ENCODE data around the gene UAP1L1. TPM values are rescaled to one million over a fixed set of nuclear protein-coding genes. Genes with fewer than 3 reads are reported as not detected.

UAP1L1 gene
- polyA plus RNA-seq, 2 of the 4 experiments (the other 2 are of a cell fraction): 1.2 to 7.8 TPM

- Histone ChIP-seq H3K4me3 (peak overlapping the region; percentile 74; the same call in 1 of the 3 replicates), H3K27ac (peak overlapping the region in 1 of 2 experiments; percentile 92; a peak in 4 of 6 replicates), H3K4me1 (peaks cover 26% of the 10 kb centered on the region), H3K4me2 (peak overlapping the region; percentile 100), H3K9me3 (no peaks in the 10 kb centered on the region)
- FAIRE-seq (no peak), ATAC-seq (peak; percentile 63 to 90), DNase-seq (ENCODE audit: low read depth in 1 of 2, low spot score in 1 of 2) (peak; percentile 67 to 73)
- ChIA-PET CTCF (interaction anchor here (0.5 to 20.4 kb wide), 83 partner anchors 8 to 341 kb away, joined by 3 to 282 read pairs (median 5); partner anchors contain the start of genes AJM1, ANAPC2, C8G and CLIC3), POLR2A (interaction anchor here (1.0 to 1.9 kb wide), 4 partner anchors 17 to 100 kb away, joined by 3 to 8 read pairs (median 4); partner anchors contain the start of genes CLIC3, NPDC1 and PAXX)
- TF ChIP-seq NFE2L2 (conservative IDR thresholded peaks at IDR 0.05; ENCODE audit: low read length) (no peak), CTCF (IDR thresholded peaks at IDR 0.05) (peak; percentile 67), RAD21 (conservative IDR thresholded peaks at IDR 0.05 in 1 of 2, IDR thresholded peaks at IDR 0.05 in 1 of 2) (peak in 1 of 2 experiments; percentile 49; a peak in 2 of 5 replicates), MAX (IDR thresholded peaks at IDR 0.05) (0 out of 2 replicates have a peak, but pooled peaks have one; percentile 23), SMC3 (IDR thresholded peaks at IDR 0.05) (peak; percentile 41; the same call in 2 of the 3 replicates)
- WGBS (ENCODE audit: missing lambda C conversion rate): 22% methylated on average over 19 of the region's 19 CpGs
Measured at GRCh38 chr9:137029058-137029936, 48.0 kb upstream of the UAP1L1 start.

- ATAC-seq: no peak
- Histone ChIP-seq H3K4me1 (peaks cover 33% of the 10 kb centered on the region), H3K9me3 (no peaks in the 10 kb centered on the region), H3K27ac (no peak overlapping the region), H3K4me2 (no peak overlapping the region), H3K4me3 (no peak overlapping the region)
- TF ChIP-seq POLR2AphosphoS2 (conservative IDR thresholded peaks at IDR 0.05; ENCODE audit: low read length) (no peak), KDM5A (IDR thresholded peaks at IDR 0.05) (no peak), CHD4 (IDR thresholded peaks at IDR 0.05; ENCODE audit: borderline replicate concordance) (no peak), RAD21 (conservative IDR thresholded peaks at IDR 0.05 in 1 of 2, IDR thresholded peaks at IDR 0.05 in 1 of 2) (no peak), NR3C1 (IDR thresholded peaks at IDR 0.05) (no peak), ZNF302 (CRISPR knock-in tag; IDR thresholded peaks at IDR 0.05) (no peak), BHLHE40 (IDR thresholded peaks at IDR 0.05; ENCODE audit: low read depth, low read length) (no peak), NFE2L2 (conservative IDR thresholded peaks at IDR 0.05; ENCODE audit: low read length) (no peak), RCOR1 (IDR thresholded peaks at IDR 0.05; ENCODE audit: low read depth, low read length) (no peak), PHF8 (IDR thresholded peaks at IDR 0.05; ENCODE audit: borderline replicate concordance, low read depth) (no peak), ATOH8 (CRISPR knock-in tag; IDR thresholded peaks at IDR 0.05; ENCODE audit: low read depth) (no peak), REST (IDR thresholded peaks at IDR 0.05) (no peak), EHF (CRISPR knock-in tag; IDR thresholded peaks at IDR 0.05) (no peak)
- 75% methylated on average over 10 of the region's 15 CpGs for WGBS (ENCODE audit: missing lambda C conversion rate)
- DNase-seq (ENCODE audit: low read depth in 1 of 2, low spot score in 1 of 2): no peak
- ChIA-PET CTCF (interaction anchor here (0.5 to 20.4 kb wide), 65 partner anchors 7 to 301 kb away, joined by 3 to 282 read pairs (median 5); partner anchors contain the start of genes AJM1, ANAPC2, C8G and CLIC3), POLR2A (interaction anchor here (1.0 to 1.9 kb wide), 4 partner anchors 17 to 100 kb away, joined by 3 to 8 read pairs (median 4); partner anchors contain the start of genes CLIC3, NPDC1 and PAXX)
- no peak for FAIRE-seq
Measured at GRCh38 chr9:137030006-137030405, 47.3 kb upstream of the UAP1L1 start.

Measured in A549 (cell line).